ENCODE data around the gene MTHFD1L.

The MTHFD1L gene

GRCh38 chr6:150991487-150991886 is 126.0 kb downstream of the MTHFD1L start:
- no peak for DNase-seq (ENCODE audit: low read depth)

DNA sequence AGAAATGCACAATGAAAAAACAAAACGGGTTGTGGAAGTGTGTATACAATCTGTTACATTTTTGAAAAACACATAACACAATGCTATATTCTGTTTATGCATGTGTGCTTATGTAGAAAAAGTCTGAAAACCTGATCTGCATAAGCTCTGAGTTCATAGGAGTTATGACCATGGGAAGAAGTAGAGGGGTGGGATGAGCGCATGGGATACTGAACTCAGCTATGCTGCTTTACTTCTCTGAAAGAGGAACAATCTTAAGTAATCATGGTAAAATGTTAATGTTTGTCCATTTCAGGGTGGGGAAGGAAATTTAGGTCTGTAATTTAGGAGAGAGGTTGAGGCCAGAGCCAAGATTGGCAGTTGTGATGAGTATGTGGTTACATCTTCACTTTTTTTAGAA is 126.8 kb downstream of the MTHFD1L start:
- DNase-seq (ENCODE audit: low read depth) = no peak

DNA sequence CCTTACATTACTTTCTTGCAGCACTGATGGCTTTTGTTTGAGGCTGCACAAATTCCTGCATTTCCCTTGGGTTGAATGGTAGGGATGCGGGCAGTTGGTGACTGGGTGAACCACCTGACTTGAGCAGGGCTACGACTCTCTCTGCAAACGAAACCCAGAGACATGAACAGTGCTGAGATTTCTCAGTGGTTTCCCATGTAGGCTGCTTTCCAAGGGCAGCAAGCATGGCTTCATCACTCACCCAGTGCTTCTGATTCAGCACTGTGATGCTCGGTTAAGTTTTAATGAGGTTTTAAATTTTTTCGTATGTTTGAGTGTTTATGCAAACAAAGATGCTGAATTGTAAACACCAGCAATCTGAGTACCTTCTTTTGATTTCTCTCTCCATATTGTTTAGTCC is 127.2 kb downstream of the MTHFD1L start:
- no peak for DNase-seq (ENCODE audit: low read depth)

DNA sequence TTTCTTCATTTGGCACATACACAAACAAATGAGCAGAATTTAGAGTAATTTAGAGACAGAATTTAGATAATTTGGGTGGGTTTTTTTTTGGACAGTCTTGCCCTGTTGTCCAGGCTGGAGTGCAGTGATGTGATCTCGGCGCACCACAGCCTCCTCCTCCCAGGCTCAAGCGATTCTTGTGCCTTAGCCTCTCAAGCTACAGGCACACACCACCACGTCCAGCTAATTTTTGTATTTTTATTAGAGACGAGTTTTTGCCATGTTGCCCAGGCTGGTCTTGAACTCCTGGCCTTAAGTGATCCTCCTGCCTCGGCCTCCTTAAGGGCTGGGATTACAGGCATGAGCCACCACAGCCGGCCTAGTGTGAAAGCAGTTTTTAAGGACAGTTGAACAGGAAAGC is 127.8 kb downstream of the MTHFD1L start:
- DNase-seq (ENCODE audit: low read depth) = no peak

DNA sequence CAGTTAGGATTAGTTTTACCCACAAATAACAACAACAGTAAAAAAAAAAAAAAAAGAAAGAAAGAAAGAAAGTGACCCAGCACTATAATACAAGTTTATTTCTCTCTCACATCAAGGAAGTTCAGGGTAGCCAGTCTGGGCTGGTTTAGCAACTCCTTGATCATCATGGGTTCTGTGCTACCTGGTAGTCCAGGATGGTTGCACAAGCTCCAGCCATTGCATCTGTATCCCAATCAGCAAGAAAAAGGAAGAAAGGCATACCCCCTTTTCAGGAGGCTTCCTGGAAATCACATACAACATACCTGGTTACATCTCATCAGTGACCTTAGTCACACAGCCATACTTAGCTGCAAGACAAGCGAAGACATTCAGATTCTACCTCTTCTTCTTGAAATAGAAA is 128.5 kb downstream of the MTHFD1L start:
- no peak for DNase-seq (ENCODE audit: low read depth)

- DNase-seq (ENCODE audit: low read depth) = no peak
Observed at GRCh38 chr6:150996968-150997367, 131.5 kb downstream of the MTHFD1L start.

DNA sequence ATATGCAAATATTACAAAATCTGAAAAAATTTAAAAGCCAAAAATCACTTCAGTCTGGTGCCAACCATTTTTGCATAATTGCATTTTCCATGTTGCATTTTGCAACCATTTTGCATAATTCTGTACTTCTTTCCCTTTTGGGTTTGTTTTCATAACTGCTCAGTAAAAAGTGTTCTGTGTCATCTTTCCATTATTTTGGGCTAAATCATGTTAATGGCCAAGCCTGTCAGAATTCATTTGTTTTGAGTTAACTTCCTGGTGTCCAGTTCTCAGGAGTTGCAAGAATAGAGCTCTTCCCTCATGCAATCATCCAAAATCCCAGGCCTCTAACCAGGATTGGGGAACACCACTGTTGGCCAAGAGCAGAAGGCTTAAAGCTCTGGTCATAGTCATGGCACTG is 133.6 kb downstream of the MTHFD1L start:
- no peak for DNase-seq (ENCODE audit: low read depth)

DNA sequence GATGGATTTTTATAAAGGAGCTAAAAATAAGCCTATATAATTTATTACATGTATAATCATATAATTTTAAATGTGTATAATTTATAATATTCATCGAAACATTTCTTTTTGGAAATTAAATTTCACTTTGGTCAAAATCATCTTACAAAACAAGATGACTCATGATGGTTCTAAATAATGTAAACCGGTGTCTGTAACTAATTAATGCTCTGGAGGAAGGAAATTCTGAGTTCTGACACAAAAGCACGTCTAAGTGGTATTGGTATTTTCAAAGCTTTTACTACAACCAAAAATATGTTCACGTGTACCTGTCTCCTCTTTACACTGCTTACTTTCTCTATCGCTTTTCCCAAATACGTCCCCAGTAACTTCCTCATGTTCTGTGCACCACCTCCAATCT is 134.1 kb downstream of the MTHFD1L start:
- no peak for DNase-seq (ENCODE audit: low read depth)

GRCh38 chr6:151001387-151002056 is 136.0 kb downstream of the MTHFD1L start:
- DNase-seq (ENCODE audit: low read depth) = no peak

DNA sequence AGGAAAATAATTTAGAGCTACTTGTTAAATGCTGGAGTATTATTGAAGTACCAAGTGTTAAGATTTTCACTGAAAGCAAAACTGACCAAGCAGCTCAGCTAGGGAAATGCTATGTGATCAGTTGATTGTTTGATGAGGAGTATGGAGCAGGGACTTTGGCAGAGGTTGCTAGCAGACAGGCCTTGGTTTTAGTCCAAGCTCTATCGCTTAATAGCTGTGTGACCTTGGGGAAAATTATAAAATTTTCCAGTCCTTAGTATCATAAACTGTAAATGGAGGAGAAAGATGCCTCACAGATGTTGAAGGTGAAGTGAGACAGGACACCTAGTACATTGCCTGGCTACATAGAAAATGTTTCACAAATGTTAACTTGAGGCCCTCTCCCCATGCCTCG is 136.6 kb downstream of the MTHFD1L start:
- no peak for DNase-seq (ENCODE audit: low read depth)

DNA sequence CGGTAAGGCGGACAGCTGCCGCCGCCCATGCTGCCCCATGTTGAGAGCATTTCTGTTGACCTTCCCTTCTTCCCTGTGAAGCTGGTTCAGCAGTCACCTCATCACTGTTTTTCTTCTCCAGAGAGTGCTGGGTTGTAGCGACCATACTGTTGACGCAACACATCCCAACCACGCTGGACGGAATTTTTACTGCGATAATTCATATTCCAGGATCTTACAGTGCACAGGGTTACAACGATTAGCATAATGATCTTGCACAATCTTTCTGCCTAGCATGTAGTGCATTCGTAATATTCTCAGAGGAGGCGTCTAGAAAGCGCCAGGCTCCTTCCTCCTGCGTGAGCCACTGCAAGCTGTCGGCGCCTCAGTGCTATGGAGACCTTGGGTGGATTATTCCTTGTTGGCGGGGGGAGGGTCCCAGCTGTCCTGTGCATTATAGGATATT is 137.0 kb downstream of the MTHFD1L start:
- no peak for DNase-seq (ENCODE audit: low read depth)

- DNase-seq (ENCODE audit: low read depth) = peak; percentile 39
Observed at GRCh38 chr6:151004383-151005024, 139.0 kb downstream of the MTHFD1L start.

GRCh38 chr6:151005164-151005563 is 139.7 kb downstream of the MTHFD1L start:
- no peak for DNase-seq (ENCODE audit: low read depth)

GRCh38 chr6:151005896-151006632 is 140.6 kb downstream of the MTHFD1L start:
- DNase-seq (ENCODE audit: low read depth) = no peak

DNA sequence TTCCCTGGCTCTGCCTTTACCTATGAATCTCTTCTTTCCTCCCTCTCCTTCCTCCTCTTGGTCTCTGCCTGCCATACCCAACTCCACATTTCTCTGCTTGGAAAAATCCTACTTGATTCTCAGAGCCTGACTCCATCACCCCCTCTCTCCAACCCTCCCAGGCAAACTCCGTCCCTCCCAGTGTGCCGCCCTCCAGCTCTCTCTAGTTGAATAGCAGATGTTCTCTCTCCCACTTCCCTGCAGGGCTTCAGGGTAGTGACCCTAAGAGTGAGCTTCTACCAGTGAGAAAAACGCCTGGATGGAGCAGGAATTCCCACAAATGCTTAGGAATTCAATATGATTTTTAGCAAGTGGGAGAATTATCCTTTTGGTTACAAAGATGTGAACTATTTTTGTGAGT is 141.6 kb downstream of the MTHFD1L start:
- no peak for DNase-seq (ENCODE audit: low read depth)

DNA sequence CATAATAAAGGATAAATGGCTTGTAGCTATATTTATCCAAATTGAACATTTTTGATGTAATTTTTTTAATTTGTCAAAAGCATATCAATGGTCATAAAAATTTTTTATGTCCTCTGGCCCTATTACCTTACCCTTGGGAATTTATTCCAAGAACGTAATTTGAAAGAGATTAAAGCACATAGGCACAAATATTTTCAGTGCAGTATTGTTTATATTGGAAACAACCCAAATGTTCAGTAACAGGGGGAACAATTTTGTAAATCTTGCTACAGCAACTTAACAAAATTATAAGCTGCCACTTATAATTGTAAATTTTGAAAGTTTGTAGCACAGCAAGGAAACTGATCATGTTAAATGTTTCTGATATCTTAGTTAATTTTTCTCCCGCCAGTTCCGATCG is 142.4 kb downstream of the MTHFD1L start:
- DNase-seq (ENCODE audit: low read depth) = no peak

DNA sequence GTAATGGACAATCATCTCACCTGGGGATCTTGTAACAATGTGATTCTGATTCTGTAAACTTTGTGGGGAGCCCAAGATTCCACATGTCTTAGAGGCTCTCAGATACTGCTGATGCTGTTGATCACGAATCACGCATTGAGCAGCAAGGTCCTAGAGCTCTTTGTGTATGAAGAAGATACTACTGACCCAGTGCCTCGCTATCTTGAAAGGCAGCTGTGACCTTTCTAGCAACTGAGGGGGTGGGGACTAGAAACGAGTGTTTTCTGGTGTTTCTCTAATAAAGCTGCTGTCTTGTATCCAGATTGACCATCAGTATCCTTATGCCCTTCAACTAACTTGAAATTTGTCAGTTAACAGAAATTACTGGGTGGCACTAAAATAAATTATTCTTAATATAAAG is 142.9 kb downstream of the MTHFD1L start:
- DNase-seq (ENCODE audit: low read depth) = no peak

GRCh38 chr6:151009576-151009975 is 144.1 kb downstream of the MTHFD1L start:
- no peak for DNase-seq (ENCODE audit: low read depth)

DNA sequence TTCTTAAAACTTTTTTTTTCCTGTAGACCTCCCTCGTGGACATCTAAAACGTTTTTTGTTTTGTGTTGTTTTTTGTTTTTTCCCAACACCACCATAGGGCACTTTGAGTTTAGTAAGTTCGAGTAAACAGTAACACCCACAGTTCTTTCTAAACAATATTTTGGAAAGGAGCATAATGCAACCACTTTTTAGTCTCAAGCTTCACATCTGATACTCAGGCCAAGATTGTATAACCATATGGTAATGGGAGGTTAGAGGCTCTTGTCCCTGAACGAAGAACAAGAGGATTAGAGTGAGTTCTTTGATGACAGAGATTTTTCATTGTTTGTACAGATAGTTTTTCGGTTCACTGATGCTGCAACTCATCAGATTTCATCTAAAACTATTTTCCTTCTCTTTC is 144.6 kb downstream of the MTHFD1L start:
- DNase-seq (ENCODE audit: low read depth) = no peak

DNA sequence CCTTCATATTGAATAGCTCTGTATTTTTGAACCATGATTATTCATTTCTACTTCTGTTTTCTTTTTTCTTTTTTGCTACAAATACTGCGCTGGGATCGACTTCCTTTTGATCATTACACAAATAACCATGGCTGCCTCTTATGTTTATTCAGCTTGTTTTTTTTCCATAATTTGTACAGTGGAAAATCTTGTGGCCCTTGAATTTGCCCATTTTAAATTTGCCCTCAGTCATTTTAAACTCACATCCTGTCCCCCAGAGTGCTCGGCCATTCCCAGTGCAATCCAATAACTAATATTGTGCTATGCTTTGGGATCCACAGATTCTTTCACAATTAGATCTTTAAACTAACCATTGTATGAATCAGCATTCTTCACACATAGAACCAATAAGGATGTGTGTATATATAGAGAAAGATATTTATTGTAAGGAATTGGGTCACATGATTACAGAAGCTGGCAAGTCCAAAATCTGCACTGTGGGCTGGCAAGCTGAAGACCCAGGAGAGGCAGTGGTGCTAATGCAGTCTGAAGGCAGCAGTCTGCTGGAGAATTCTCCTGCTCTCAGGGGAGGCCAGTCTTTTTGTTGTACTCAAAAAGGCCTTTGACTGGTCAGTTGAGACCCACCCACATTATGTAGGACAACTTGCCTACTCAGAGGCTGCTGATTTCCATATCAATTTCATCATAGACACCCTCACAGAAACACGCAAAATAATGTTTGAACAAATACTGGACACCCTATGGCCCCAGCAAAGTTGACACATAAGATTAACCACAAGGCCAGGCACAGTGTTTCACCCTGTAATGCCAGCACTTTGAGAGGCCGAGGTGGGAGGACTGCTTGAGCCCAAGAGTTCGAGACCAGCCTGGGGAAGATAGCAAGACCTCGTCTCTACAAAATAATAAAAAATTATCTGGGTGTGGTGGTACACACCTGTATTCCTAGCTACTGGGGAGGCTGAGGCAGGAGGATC is 147.1 kb downstream of the MTHFD1L start:
- DNase-seq (ENCODE audit: low read depth) = no peak

- no peak for DNase-seq (ENCODE audit: low read depth)
Observed at GRCh38 chr6:151014404-151015100, 149.1 kb downstream of the MTHFD1L start.
